Suppressor macrophage treated with lipopolysaccharide for 1 hour (primary cell): ENCODE results near the gene PAGR1.
"Not testable (repeated sequence)": the region's sequence is repeated elsewhere in the genome, so short reads cannot be mapped to it uniquely, and the experiment has no call there.

Experiments used
- DNase-seq, 3 donors: peaks; one replicate each; pipeline ENCODE4 v3.0.0-alpha.2; 2020 to 2022

The PAGR1 gene

GRCh38 chr16:29793153-29793552 is 22.8 kb upstream of the PAGR1 start:
- DNase-seq: not testable (repeated sequence)

DNA sequence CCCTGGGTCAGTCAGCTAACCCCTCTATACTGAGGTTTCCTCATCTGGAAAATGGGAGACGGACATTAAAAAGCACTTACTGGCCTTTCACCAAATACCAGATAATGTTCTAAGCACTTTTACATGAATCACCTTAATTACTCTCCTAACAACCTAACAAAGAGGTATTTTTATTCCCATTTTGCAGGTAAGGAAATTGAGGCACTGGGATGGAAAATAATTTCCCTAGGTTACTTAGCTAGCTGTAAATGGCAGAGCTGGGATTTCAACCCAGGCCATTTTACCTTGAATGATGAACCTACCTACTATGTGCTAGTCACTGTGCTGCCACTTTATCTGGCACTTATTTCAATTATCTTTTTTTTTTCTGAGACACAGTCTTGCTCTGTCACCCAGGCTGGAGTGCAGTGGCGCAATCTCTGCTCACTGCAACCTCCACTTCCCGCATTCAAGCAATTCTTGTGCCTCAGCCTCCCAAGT is 21.7 kb upstream of the PAGR1 start:
- DNase-seq: no peak

DNA sequence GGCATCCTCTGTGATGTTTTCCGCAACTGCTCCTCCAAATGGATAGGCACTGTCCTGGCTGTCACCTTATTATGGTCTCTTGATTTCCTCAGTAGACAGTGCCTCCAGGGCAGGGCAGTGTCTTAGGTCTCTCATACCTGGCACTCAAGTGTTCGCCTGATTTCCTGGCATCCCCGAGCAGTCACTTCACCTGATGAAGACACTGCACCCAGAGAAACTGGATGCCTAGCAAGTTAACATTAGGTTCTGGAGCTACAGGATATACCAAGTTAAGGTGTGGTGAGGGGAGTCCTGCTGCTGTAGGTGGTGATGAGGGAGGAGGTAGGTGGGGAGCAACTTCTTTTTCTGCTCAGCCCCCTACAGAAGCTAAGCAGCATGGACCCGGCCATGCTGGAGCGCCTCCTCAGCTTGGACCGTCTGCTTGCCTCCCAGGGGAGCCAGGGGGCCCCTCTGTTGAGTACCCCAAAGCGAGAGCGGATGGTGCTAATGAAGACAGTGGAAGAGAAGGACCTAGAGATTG is 13.5 kb upstream of the PAGR1 start:
- no peak for DNase-seq

DNA sequence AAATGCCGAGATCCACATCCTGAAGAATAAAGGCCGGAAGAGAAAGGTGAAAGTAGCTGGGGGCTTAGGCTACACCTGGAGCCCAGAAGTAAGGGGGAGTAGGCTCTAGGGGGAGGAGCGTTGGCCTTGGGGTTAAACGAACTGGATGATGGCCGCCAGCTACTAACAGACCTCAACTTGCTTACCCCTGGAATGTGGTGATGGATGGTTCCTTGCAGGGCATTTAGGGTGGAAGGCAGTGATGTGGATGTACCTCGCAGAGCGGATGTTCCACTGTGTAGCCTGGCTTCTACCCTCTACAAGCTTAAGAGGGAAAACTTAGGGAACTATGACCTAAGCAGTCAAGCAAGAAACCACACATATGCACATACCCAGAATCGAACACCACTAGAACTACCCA is 11.9 kb upstream of the PAGR1 start:
- no peak for DNase-seq

GRCh38 chr16:29804455-29805231 is 11.3 kb upstream of the PAGR1 start:
- DNase-seq: peak; percentile 38 to 45 (median 45)

GRCh38 chr16:29805232-29806098 is 10.5 kb upstream of the PAGR1 start:
- peak; percentile 98 to 99 (median 99) for DNase-seq

DNA sequence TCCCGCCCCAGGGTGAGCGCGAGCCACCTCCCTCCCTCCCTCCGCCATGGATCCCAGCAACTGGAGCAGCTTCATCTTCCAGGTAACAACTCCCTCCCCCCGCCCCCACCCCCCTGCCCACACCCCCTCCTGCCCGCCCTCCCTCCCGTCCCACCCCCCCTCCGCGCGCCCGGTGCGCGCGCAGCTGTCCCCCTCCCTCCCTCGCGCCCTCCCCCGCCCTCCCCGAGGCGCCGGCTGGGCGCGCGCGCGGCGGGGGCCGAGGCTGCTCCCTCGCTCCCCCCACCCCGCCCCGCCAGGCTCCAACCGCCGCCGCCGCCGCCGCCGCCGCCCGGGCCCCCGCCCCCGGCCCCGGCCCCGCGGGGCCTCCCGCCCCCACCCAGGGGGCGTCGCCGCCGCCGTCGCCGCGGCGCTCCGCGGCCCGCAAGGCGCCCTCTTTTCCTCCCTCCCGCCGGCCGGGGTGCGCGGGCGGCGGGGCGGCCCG is 9.8 kb upstream of the PAGR1 start, which contains the start of gene MAZ:
MAZ (plus strand) TSS at position 431 of the 481 bp plus-strand sequence. CDS start 173 bp downstream, outside the sequence.
- DNase-seq: peak; percentile 61 to 93 (median 79)

DNA sequence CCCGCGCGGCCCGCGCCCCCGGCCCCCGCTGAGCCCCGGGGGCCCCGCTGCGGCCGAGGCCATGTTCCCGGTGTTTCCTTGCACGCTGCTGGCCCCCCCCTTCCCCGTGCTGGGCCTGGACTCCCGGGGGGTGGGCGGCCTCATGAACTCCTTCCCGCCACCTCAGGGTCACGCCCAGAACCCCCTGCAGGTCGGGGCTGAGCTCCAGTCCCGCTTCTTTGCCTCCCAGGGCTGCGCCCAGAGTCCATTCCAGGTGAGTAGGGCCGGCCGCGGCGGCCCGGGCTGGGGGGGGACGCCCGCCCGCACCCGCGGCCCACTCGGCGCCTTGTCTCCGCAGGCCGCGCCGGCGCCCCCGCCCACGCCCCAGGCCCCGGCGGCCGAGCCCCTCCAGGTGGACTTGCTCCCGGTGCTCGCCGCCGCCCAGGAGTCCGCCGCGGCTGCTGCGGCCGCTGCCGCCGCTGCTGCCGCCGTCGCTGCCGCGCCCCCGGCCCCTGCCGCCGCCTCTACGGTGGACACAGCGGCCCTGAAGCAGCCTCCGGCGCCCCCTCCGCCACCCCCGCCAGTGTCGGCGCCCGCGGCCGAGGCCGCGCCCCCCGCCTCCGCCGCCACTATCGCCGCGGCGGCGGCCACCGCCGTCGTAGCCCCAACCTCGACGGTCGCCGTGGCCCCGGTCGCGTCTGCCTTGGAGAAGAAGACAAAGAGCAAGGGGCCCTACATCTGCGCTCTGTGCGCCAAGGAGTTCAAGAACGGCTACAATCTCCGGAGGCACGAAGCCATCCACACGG is 9.1 kb upstream of the PAGR1 start:
- peak in 1 of 3 donors; percentile 30 for DNase-seq

GRCh38 chr16:29807426-29808218 is 8.3 kb upstream of the PAGR1 start:
- peak; percentile 90 to 94 (median 91) for DNase-seq

GRCh38 chr16:29808219-29808900 is 7.6 kb upstream of the PAGR1 start:
- DNase-seq: no peak

- DNase-seq: no peak
These were observed 6.8 kb upstream of the PAGR1 start for GRCh38 chr16:29809031-29809747.

DNA sequence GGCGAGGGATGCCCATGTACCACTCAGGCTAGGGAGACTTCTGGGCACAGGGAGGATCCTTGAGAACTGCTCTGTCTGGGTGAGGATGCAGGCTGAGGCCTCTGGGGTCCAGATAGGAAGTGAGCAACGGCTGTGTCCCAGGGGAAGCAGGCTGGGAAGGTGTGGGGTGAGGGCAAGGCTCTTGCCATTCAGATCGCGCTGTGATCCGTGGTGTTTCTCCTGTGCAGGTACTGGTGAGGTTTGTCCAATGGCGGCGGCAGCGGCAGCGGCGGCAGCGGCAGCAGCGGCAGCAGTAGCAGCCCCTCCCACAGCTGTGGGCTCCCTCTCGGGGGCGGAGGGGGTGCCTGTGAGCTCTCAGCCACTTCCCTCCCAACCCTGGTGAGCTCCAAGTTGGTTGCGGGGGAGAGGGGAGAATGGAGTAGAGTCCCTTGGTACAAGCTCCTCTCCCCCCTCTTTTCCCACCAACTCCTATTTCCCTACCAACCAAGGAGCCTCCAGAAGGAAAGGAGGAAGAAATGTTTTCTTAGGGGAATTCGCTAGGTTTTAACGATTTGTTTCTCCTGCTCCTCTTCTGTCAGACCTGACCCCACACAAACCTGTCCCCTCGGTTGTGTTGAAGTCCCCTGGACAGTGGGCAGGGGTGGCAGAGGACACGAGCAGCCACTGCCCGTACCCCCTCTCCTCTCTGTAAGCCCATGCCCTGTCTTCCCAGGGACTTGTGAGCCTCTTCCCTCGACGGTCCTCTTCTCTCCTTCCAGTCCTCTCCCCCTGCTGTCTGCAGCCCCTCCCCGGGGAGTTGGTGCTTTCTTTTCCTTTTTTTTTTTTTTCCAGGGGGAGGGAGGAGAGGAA is 5.9 kb upstream of the PAGR1 start:
- DNase-seq: no peak

DNA sequence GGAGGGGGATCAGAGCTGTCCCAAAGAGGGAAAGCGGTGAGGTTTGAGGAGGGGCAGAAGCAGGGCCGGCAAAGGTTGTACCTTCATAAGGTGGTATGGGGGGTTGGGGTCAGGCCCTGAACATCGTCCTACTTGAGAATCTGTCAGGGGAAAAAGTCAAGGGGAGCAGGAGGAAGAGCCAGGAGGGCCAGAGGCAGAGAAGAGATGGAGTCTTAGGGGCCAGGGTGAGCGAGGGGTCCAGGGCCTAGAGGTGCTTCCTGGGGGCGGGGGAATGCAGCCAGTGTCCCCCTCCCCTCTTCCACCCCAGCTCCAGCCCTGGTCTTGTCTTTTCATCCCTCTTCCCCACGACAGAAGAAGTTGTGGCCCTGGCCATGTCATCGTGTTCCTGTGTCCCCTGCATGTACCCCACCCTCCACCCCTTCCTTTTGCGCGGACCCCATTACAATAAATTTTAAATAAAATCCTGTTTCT is 5.2 kb upstream of the PAGR1 start:
- DNase-seq: no peak

DNA sequence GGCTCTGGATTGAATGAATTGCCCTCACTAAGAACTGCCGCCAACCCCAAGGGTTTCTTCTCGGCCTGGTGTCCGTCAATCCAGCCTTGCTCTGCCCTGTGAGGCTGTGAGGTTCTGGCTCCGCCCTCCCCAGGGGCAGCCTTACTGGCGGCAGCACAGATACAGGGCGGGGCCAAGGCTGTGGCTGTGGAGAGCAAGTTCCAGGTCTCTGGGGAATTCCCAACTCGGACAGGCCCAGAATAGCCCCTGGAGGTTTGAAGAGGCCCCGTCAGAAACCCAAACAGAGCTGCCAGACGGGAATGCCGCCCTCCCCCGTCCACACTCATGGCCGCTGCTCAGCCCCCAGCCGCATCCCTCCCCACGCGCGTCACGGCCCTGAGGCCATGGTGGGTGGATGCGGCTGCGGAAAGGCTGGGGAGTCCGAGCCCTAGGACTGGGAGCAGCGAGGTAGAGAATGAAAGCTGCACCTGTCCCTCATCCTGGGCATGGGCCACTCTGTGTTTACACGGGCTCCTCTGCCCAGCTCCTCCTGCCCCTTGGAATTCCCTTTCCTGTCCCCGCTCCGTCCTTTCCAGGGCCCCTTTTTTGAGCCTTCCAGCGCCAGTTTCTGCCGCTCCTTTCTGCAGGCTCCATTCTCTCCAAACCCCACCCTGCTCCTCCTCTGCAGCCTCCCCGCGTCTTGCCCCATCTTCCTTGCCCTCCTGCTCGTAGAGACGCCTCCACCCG is 4.6 kb upstream of the PAGR1 start:
- peak; percentile 97 to 98 (median 97) for DNase-seq

- DNase-seq: peak; percentile 13 to 42 (median 38)
These were observed 3.9 kb upstream of the PAGR1 start, which contains the start of gene PRRT2 for GRCh38 chr16:29811896-29812665. Gene PRRT2 (plus strand): TSS chr16:29812193. CDS start chr16:29813055, 862 bp downstream.

DNA sequence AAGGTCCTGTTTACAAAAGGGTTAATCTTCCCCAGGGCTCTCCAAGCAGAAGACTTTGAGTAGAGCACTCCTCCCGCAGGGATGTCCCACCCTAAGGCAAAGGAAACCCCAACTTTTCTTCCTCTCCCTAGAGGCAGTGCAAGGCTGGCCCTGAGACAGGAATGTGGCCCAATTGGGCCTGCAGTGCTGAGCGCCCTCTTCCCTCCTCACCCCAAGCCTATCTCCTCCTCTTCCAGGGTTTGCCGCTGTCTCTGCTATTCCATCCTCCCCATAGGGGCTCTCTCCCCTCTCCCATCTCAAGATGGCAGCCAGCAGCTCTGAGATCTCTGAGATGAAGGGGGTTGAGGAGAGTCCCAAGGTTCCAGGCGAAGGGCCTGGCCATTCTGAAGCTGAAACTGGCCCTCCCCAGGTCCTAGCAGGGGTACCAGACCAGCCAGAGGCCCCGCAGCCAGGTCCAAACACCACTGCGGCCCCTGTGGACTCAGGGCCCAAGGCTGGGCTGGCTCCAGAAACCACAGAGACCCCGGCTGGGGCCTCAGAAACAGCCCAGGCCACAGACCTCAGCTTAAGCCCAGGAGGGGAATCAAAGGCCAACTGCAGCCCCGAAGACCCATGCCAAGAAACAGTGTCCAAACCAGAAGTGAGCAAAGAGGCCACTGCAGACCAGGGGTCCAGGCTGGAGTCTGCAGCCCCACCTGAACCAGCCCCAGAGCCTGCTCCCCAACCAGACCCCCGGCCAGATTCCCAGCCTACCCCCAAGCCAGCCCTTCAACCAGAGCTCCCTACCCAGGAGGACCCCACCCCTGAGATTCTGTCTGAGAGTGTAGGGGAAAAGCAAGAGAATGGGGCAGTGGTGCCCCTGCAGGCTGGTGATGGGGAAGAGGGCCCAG is 3.0 kb upstream of the PAGR1 start:
- no peak for DNase-seq
